Tibial nerve (tissue), 4 donors: ENCODE results near the gene CDCP1.

Source experiments
- EP300 ChIP-seq, 2 donors: sonication (generic); formaldehyde crosslinking; IDR thresholded peaks; one replicate each; pipeline ENCODE4 v1.6.1; 2017; ENCODE audit warnings: antibody characterized with exemption in 2 of 2, mild to moderate bottlenecking in 1 of 2
- TF ChIP-seq, protein P1 (sequence below), 5 experiments: fragments of 200-600 bp in 3 of 5; fragments of 450-650 bp in 2 of 5; sonication (generic) in 3 of 5; IDR thresholded peaks; one replicate each; pipeline ENCODE4 v1.5.1; 2016 to 2019; ENCODE audit warnings: antibody characterized with exemption in 5 of 5, mild to moderate bottlenecking in 3 of 5, moderate library complexity in 2 of 5

DNA sequence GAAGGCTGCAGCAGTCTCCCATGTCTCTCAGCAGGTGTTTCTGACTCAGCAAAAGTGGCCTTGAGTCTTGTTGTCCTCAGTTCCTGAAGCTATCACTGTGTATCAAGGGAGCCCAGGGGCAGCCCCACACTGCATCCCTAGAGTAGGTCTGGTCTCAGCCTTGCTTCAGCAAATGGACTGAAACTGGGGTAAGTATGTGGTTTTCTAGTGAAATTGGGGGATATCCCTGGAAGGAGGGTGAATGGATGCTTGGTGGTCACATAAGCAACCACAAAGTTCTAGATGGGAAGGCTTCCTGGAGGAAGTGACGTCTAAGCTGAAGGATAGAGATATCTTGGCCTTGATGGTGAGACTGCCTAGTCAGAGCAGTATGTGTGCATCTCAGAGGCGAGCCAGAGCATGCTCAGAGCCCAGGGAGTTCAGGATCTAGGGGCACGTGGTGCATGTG is 41.5 kb upstream of the CDCP1 start:
- TF ChIP-seq, protein P1, sequence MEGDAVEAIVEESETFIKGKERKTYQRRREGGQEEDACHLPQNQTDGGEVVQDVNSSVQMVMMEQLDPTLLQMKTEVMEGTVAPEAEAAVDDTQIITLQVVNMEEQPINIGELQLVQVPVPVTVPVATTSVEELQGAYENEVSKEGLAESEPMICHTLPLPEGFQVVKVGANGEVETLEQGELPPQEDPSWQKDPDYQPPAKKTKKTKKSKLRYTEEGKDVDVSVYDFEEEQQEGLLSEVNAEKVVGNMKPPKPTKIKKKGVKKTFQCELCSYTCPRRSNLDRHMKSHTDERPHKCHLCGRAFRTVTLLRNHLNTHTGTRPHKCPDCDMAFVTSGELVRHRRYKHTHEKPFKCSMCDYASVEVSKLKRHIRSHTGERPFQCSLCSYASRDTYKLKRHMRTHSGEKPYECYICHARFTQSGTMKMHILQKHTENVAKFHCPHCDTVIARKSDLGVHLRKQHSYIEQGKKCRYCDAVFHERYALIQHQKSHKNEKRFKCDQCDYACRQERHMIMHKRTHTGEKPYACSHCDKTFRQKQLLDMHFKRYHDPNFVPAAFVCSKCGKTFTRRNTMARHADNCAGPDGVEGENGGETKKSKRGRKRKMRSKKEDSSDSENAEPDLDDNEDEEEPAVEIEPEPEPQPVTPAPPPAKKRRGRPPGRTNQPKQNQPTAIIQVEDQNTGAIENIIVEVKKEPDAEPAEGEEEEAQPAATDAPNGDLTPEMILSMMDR (IDR thresholded peaks at IDR 0.05) = no peak
- no peak for TF ChIP-seq EP300 (IDR thresholded peaks at IDR 0.05)
